GM12878 (cell line): ENCODE results near the gene ATP5ME. TPM values are rescaled to one million over a fixed set of nuclear protein-coding genes. Genes with fewer than 3 reads are reported as not detected.

Source experiments
- ATAC-seq: fragments of 200-7000 bp; cut with Tn5 transposase; 3 replicates; pipeline ENCODE4 v1.9.1; 2020; ENCODE audit warnings: mild to moderate bottlenecking, moderate library complexity
- BruUV-seq: library from RNA; stranded (reverse); fragments of 400-500 nt; replicated peaks from 2 replicates; lab custom pipeline; 2021; lab: Mats Ljungman, UMichigan
- CTCF ChIA-PET: fragments of 300-600 bp; sonication (Branson Sonifier 250); formaldehyde crosslinking; extraction: SDS; loops from one replicate; lab custom pipeline; 2021; ENCODE audit warnings: inconsistent platforms; lab: Yijun Ruan, JAX
- POLR2A ChIA-PET: fragments of 350-600 bp; formaldehyde crosslinking; extraction: SDS; loops from one replicate; lab custom pipeline; 2021; ENCODE audit warnings: inconsistent platforms; lab: Charles Lee
- RAD21 ChIA-PET: fragments of 300-600 bp; sonication (Branson Sonifier 250); formaldehyde crosslinking; loops from one replicate; lab custom pipeline; 2023; ENCODE audit warnings: antibody characterized with exemption; ENCODE audit not compliant: unreplicated experiment; lab: Charles Lee
- SMC1A ChIA-PET: fragments of 300-600 bp; sonication (Branson Sonifier 250); formaldehyde crosslinking; loops from one replicate; lab custom pipeline; 2023; ENCODE audit not compliant: unreplicated experiment, uncharacterized antibody; lab: Charles Lee
- DNase-seq: peaks from one replicate; pipeline ENCODE4 v3.0.0-alpha.2; 2011; ENCODE audit warnings: low read depth, low spot score
- FAIRE-seq: peaks from 3 replicates; lab custom pipeline; 2011; peaks lifted over from hg19 to GRCh38; lab: Jason Lieb, UNC
- H2AFZ ChIP-seq: 2 replicates; pipeline ENCODE4 v1.6.0; 2011; ENCODE audit warnings: low read depth, low read length, control low read depth; ENCODE audit not compliant: control insufficient read depth
- H3K27ac ChIP-seq: 2 replicates; pipeline ENCODE4 v1.5.1; 2011; ENCODE audit warnings: control low read depth; ENCODE audit not compliant: control insufficient read depth, insufficient read depth
- H3K27me3 ChIP-seq, 2 experiments: replicated peaks in 1 of 2; 2 replicates each; pipeline versions ENCODE4 v1.6.0 to v1.6.1; 2011; ENCODE audit warnings: low read length in 1 of 2; ENCODE audit not compliant: control insufficient read depth in 2 of 2, insufficient read depth in 2 of 2
- H3K36me3 ChIP-seq, 2 experiments: 2 replicates each; pipeline ENCODE4 v1.5.1; 2011; ENCODE audit warnings: low read length in 1 of 2; ENCODE audit not compliant: control insufficient read depth in 2 of 2, insufficient read depth in 2 of 2
- H3K4me1 ChIP-seq: 2 replicates; pipeline ENCODE4 v1.6.1; 2011; ENCODE audit warnings: mild to moderate bottlenecking, low read length, moderate library complexity, mixed read lengths; ENCODE audit not compliant: control insufficient read depth, insufficient read depth
- H3K4me2 ChIP-seq: 2 replicates; pipeline ENCODE4 v1.6.0; 2011; ENCODE audit warnings: control low read depth; ENCODE audit not compliant: control insufficient read depth, insufficient read depth
- H3K4me3 ChIP-seq: fragments of 200-600 bp; sonication (generic); 2 replicates; pipeline ENCODE4 v1.5.1; 2016
- H3K79me2 ChIP-seq: 2 replicates; pipeline ENCODE4 v1.6.0; 2011; ENCODE audit warnings: low read length; ENCODE audit not compliant: control insufficient read depth, insufficient read depth
- H3K9ac ChIP-seq: 2 replicates; pipeline ENCODE4 v1.8.0; 2011; ENCODE audit warnings: low read length, control low read depth, mixed read lengths; ENCODE audit not compliant: control insufficient read depth, insufficient read depth
- H3K9me3 ChIP-seq: replicated peaks from 3 replicates; pipeline ENCODE4 v1.5.1; 2011; ENCODE audit warnings: mild to moderate bottlenecking, low read length; ENCODE audit not compliant: control insufficient read depth, insufficient read depth
- H4K20me1 ChIP-seq: 2 replicates; pipeline ENCODE4 v1.6.0; 2011; ENCODE audit not compliant: control insufficient read depth, insufficient read depth
- ASH2L ChIP-seq: fragments of 300-600, 200-600 bp; sonication (generic); IDR thresholded peaks from 2 replicates; pipeline ENCODE4 v1.6.1; 2017; ENCODE audit warnings: low read depth, mild to moderate bottlenecking, borderline replicate concordance
- BCL11A ChIP-seq: IDR thresholded peaks from 2 replicates; pipeline ENCODE4 v1.6.1; 2011; ENCODE audit warnings: low read depth, low read length
- CHD1 ChIP-seq: IDR thresholded peaks from 2 replicates; pipeline ENCODE4 v1.6.1; 2012; ENCODE audit warnings: low read depth, low read length, improper control_type of control experiment
- DPF2 ChIP-seq: fragments of 450-650 bp; IDR thresholded peaks from 2 replicates; pipeline ENCODE4 v1.6.1; 2017; ENCODE audit warnings: mild to moderate bottlenecking
- ETV6 ChIP-seq, 2 experiments: fragments of 450-650 bp in 1 of 2; IDR thresholded peaks in 1 of 2; conservative IDR thresholded peaks in 1 of 2; 2 replicates each; pipeline ENCODE4 v1.6.1; 2014; ENCODE audit warnings: antibody characterized with exemption in 1 of 2, borderline replicate concordance in 1 of 2, low read depth in 1 of 2, mild to moderate bottlenecking in 1 of 2, moderate library complexity in 1 of 2
- GABPA ChIP-seq: IDR thresholded peaks from 2 replicates; pipeline ENCODE4 v1.6.1; 2014; ENCODE audit warnings: antibody characterized with exemption, low read depth, mild to moderate bottlenecking, inconsistent platforms
- HDGF ChIP-seq: fragments of 450-650 bp; IDR thresholded peaks from 2 replicates; pipeline ENCODE4 v1.6.1; 2016; ENCODE audit warnings: antibody characterized with exemption
- MEF2A ChIP-seq: IDR thresholded peaks from 2 replicates; pipeline ENCODE4 v1.6.1; 2011; ENCODE audit warnings: low read depth, mild to moderate bottlenecking, low read length, moderate library complexity; ENCODE audit not compliant: insufficient read depth
- POLR2A ChIP-seq: IDR thresholded peaks from 2 replicates; pipeline ENCODE4 v1.6.1; 2011; ENCODE audit warnings: low read depth, mild to moderate bottlenecking, low read length
- SMAD5 ChIP-seq: IDR thresholded peaks from 2 replicates; pipeline ENCODE4 v1.6.1; 2016; ENCODE audit warnings: antibody characterized with exemption, low read depth
- SP1 ChIP-seq: IDR thresholded peaks from one replicate; pipeline ENCODE4 v1.6.1; 2011; ENCODE audit warnings: low read depth, low read length
- SUZ12 ChIP-seq: fragments of 200-600 bp; sonication (generic); IDR thresholded peaks from one replicate; pipeline ENCODE4 v1.6.1; 2018; ENCODE audit warnings: antibody characterized with exemption, mild to moderate bottlenecking; ENCODE audit not compliant: unreplicated experiment
- TBL1XR1 ChIP-seq: IDR thresholded peaks from 2 replicates; pipeline ENCODE4 v1.6.1; 2012; ENCODE audit warnings: low read depth, low read length, improper control_type of control experiment
- WGBS: methylation state at CpG from one replicate; pipeline ENCODE4 v1.1.6; 2016; ENCODE audit warnings: low lambda C conversion rate; ENCODE audit not compliant: insufficient replicate concordance, insufficient coverage; ENCODE audit errors: missing lambda C conversion rate; 5-methylcytosine and 5-hydroxymethylcytosine counted together
- in situ Hi-C: fragments of 300-500 bp; cut with MboI; formaldehyde crosslinking; loops from 9 replicates; pipeline ENCODE4 v1.14.3; 2018; ENCODE audit warnings: mixed read lengths
- intact Hi-C: fragments of 100-400 bp; cut with micrococcal nuclease; formaldehyde crosslinking; loops from one replicate; pipeline ENCODE4 v1.14.2; 2022; ENCODE audit not compliant: unreplicated experiment
- polyA plus RNA-seq, 11 experiments: library from polyadenylated mRNA; depleted of rRNA in 4 of 11; unstranded in 6 of 11; stranded (reverse) in 5 of 11; fragments of >200 nt; fragmentation: Nextera tagmentation in 4 of 11; fragmentation: Illumina TruSeq in 1 of 11; extraction: Ambion mirVana in 4 of 11; extraction: Trizol in 1 of 11; gene quantifications; 1 replicate in 1 of 11; 2 replicates in 10 of 11; pipeline versions ENCODE4 v1.2.1 to v1.2.3, GENCODE V29; 2011 to 2016; ENCODE audit warnings: inconsistent platforms in 2 of 11, missing spikeins in 2 of 11, low read depth in 1 of 11
- total RNA-seq, 4 experiments: library from RNA; depleted of rRNA in 3 of 4; stranded (reverse); fragments of >200 nt in 3 of 4; fragmentation: Illumina TruSeq in 1 of 4; extraction: Trizol in 1 of 4; gene quantifications; 2 replicates each; pipeline versions ENCODE4 v1.2.1 to v1.2.3, GENCODE V29; 2013 to 2021
- TF ChIP-seq, protein P1 (sequence below): IDR thresholded peaks from 2 replicates; pipeline ENCODE4 v1.6.1; 2011; ENCODE audit warnings: low read depth, low read length, improper control_type of control experiment, borderline replicate concordance
- TF ChIP-seq, protein P2 (sequence below): fragments of 450-650 bp; IDR thresholded peaks from 2 replicates; pipeline ENCODE4 v1.6.1; 2018; ENCODE audit warnings: borderline replicate concordance, mild to moderate bottlenecking; ENCODE audit not compliant: partially characterized antibody

Gene ATP5ME
- total and polyA plus RNA-seq, 10 of the 15 experiments (the other 5 are each of a cell fraction or from before 2014, with no cell fraction given): 279 to 2,374 (median 509) TPM

GRCh38 chr4:667545-667925 is 6.5 kb downstream of the ATP5ME start:
- Histone ChIP-seq H3K4me3 (no peak overlapping the region), H3K27ac (no peak overlapping the region), H3K27me3 (no peaks in the 10 kb centered on the region), H3K36me3 (peaks cover 4 to 6% of the 10 kb centered on the region in 2 experiments), H2AFZ (no peak overlapping the region), H3K4me1 (no peaks in the 10 kb centered on the region), H4K20me1 (no peaks in the 10 kb centered on the region), H3K9ac (no peak overlapping the region), H3K4me2 (no peak overlapping the region), H3K9me3 (no peaks in the 10 kb centered on the region; the same call in 2 of the 3 replicates), H3K79me2 (peaks cover 3% of the 10 kb centered on the region)
- no TSS peak for BruUV-seq
- intact Hi-C loops (no loop called here), in situ Hi-C loops (no loop called here)
- ChIA-PET POLR2A (no interaction called here), SMC1A (no interaction called here), RAD21 (no interaction called here), CTCF (no interaction called here)
- DNase-seq: no peak
- 69% methylated on average over 10 of the region's 10 CpGs for WGBS
- ATAC-seq: no peak
- no peak for FAIRE-seq
- TF ChIP-seq ASH2L: no peak
- TF ChIP-seq SMAD5: no peak
- no peak for TF ChIP-seq CHD1
- no peak for TF ChIP-seq ETV6 (conservative IDR thresholded peaks at IDR 0.05 in 1 of 2, IDR thresholded peaks at IDR 0.05 in 1 of 2; ENCODE audit: borderline replicate concordance in 1 of 2, low read depth in 1 of 2)
- TF ChIP-seq, protein P1, sequence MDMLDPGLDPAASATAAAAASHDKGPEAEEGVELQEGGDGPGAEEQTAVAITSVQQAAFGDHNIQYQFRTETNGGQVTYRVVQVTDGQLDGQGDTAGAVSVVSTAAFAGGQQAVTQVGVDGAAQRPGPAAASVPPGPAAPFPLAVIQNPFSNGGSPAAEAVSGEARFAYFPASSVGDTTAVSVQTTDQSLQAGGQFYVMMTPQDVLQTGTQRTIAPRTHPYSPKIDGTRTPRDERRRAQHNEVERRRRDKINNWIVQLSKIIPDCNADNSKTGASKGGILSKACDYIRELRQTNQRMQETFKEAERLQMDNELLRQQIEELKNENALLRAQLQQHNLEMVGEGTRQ: no peak
- no peak for TF ChIP-seq SP1
- no peak for TF ChIP-seq GABPA
- TF ChIP-seq POLR2A: no peak
- no peak for TF ChIP-seq TBL1XR1
- TF ChIP-seq, protein P2, sequence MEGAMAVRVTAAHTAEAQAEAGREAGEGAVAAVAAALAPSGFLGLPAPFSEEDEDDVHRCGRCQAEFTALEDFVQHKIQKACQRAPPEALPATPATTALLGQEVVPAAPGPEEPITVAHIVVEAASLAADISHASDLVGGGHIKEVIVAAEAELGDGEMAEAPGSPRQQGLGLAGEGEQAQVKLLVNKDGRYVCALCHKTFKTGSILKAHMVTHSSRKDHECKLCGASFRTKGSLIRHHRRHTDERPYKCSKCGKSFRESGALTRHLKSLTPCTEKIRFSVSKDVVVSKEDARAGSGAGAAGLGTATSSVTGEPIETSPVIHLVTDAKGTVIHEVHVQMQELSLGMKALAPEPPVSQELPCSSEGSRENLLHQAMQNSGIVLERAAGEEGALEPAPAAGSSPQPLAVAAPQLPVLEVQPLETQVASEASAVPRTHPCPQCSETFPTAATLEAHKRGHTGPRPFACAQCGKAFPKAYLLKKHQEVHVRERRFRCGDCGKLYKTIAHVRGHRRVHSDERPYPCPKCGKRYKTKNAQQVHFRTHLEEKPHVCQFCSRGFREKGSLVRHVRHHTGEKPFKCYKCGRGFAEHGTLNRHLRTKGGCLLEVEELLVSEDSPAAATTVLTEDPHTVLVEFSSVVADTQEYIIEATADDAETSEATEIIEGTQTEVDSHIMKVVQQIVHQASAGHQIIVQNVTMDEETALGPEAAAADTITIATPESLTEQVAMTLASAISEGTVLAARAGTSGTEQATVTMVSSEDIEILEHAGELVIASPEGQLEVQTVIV: no peak
- no peak for TF ChIP-seq BCL11A
- TF ChIP-seq SUZ12: no peak
- TF ChIP-seq HDGF: no peak
- no peak for TF ChIP-seq MEF2A
- no peak for TF ChIP-seq DPF2
